Activated CD4-positive, alpha-beta T cell treated with anti-CD3 and anti-CD28 coated beads for 1 hour (primary cell): ENCODE results near the gene CST3.
"Not testable (repeated sequence)": the region's sequence is repeated elsewhere in the genome, so short reads cannot be mapped to it uniquely, and the experiment has no call there.

ENCODE experiments used
- DNase-seq: peaks from one replicate; pipeline ENCODE4 v3.0.0-alpha.2; 2020

Gene CST3

GRCh38 chr20:23625236-23625964 is 12.4 kb downstream of the CST3 start:
- DNase-seq: no peak

GRCh38 chr20:23624324-23624691 is 13.4 kb downstream of the CST3 start:
- no peak for DNase-seq

- DNase-seq: no peak
Measured at GRCh38 chr20:23623666-23624323, 14.0 kb downstream of the CST3 start.

GRCh38 chr20:23622839-23623343 is 14.9 kb downstream of the CST3 start:
- DNase-seq: no peak

- DNase-seq: not testable (repeated sequence)
Measured at GRCh38 chr20:23622401-23622800, 15.4 kb downstream of the CST3 start.

- not testable (repeated sequence) for DNase-seq
Measured at GRCh38 chr20:23620670-23621386, 16.9 kb downstream of the CST3 start.

- no peak for DNase-seq
Measured at GRCh38 chr20:23614163-23614562, 23.6 kb downstream of the CST3 start.

- DNase-seq: no peak
Measured at GRCh38 chr20:23613676-23614075, 24.1 kb downstream of the CST3 start.

- no peak for DNase-seq
Measured at GRCh38 chr20:23612396-23612795, 25.4 kb downstream of the CST3 start.

- DNase-seq: no peak
Measured at GRCh38 chr20:23609486-23610109, 28.2 kb downstream of the CST3 start.

- DNase-seq: no peak
Measured at GRCh38 chr20:23608251-23608846, 29.4 kb downstream of the CST3 start.

GRCh38 chr20:23607497-23608245 is 30.1 kb downstream of the CST3 start:
- DNase-seq: no peak

GRCh38 chr20:23606652-23607049 is 31.1 kb downstream of the CST3 start:
- no peak for DNase-seq

- no peak for DNase-seq
Measured at GRCh38 chr20:23605867-23606651, 31.7 kb downstream of the CST3 start, which contains the start of gene CST9. TSS of gene CST9 (minus strand) at chr20:23605917. CDS start at chr20:23605864, 53 bp downstream.

- DNase-seq: no peak
Measured at GRCh38 chr20:23604306-23604705, 33.4 kb downstream of the CST3 start.

- DNase-seq: no peak
Measured at GRCh38 chr20:23603321-23603720, 34.4 kb downstream of the CST3 start.

GRCh38 chr20:23602699-23603098 is 35.1 kb downstream of the CST3 start:
- DNase-seq: no peak

GRCh38 chr20:23602241-23602640 is 35.5 kb downstream of the CST3 start:
- no peak for DNase-seq

GRCh38 chr20:23601715-23602114 is 36.0 kb downstream of the CST3 start:
- no peak for DNase-seq

GRCh38 chr20:23598481-23598880 is 39.3 kb downstream of the CST3 start:
- no peak for DNase-seq

GRCh38 chr20:23596579-23597250 is 41.0 kb downstream of the CST3 start:
- DNase-seq: no peak
